NCI-H1105 treated with DMSO at 0.1 percent for 48 hours (cell line): ENCODE measurements around the gene ZBTB42.
A peak's percentile ranks its signal among the peaks of the same experiment; 100 is the strongest.

Experiments used
- DNase-seq: peaks from one replicate; lab custom pipeline; 2025; lab: John Stamatoyannopoulos, UW

The ZBTB42 gene

GRCh38 chr14:104782808-104783139 is 18.1 kb upstream of the ZBTB42 start:
- no peak for DNase-seq

- DNase-seq, result no peak
Observed at GRCh38 chr14:104783484-104784217, 17.2 kb upstream of the ZBTB42 start.

GRCh38 chr14:104784218-104784568 is 16.7 kb upstream of the ZBTB42 start:
- no peak for DNase-seq

- DNase-seq, result peak; percentile 79
Observed at GRCh38 chr14:104784846-104785707, 15.8 kb upstream of the ZBTB42 start.

GRCh38 chr14:104785708-104786080 is 15.2 kb upstream of the ZBTB42 start:
- no peak for DNase-seq

- DNase-seq, result no peak
Observed at GRCh38 chr14:104786091-104786586, 14.8 kb upstream of the ZBTB42 start.

- no peak for DNase-seq
Observed at GRCh38 chr14:104786726-104787675, 13.9 kb upstream of the ZBTB42 start.

GRCh38 chr14:104787736-104788135 is 13.2 kb upstream of the ZBTB42 start:
- no peak for DNase-seq

GRCh38 chr14:104788161-104788818 is 12.6 kb upstream of the ZBTB42 start:
- DNase-seq, result peak; percentile 19

GRCh38 chr14:104788873-104789663 is 11.8 kb upstream of the ZBTB42 start:
- DNase-seq, result no peak

GRCh38 chr14:104789752-104790743 is 10.9 kb upstream of the ZBTB42 start:
- DNase-seq, result no peak

GRCh38 chr14:104791425-104791824 is 9.5 kb upstream of the ZBTB42 start:
- no peak for DNase-seq

- no peak for DNase-seq
Observed at GRCh38 chr14:104792101-104792884, 8.6 kb upstream of the ZBTB42 start.

GRCh38 chr14:104792945-104793702 is 7.8 kb upstream of the ZBTB42 start:
- DNase-seq, result no peak

- DNase-seq, result no peak
Observed at GRCh38 chr14:104793703-104793959, 7.3 kb upstream of the ZBTB42 start.

GRCh38 chr14:104794099-104794498 is 6.8 kb upstream of the ZBTB42 start:
- no peak for DNase-seq

- no peak for DNase-seq
Observed at GRCh38 chr14:104794631-104794992, 6.3 kb upstream of the ZBTB42 start.

- DNase-seq, result no peak
Observed at GRCh38 chr14:104794993-104795780, 5.7 kb upstream of the ZBTB42 start, which contains the start of gene AKT1. TSS of gene AKT1 (minus strand) at chr14:104795748. CDS start at chr14:104792643, 3,105 bp downstream.
